Neural crest cell (in vitro differentiated cells): ENCODE measurements around the gene NDUFB1. TPM values are rescaled to one million over a fixed set of nuclear protein-coding genes. Genes with fewer than 3 reads are reported as not detected.

Experiments
- DNase-seq: peaks from one replicate; pipeline ENCODE4 v3.0.0; 2021; ENCODE audit warnings: low read depth, mixed read lengths, low spot score
- H3K27ac Mint-ChIP-seq: one replicate; pipeline ENCODE4 v1.8.0; 2021; ENCODE audit warnings: mild to moderate bottlenecking, mixed read lengths; ENCODE audit not compliant: unreplicated experiment
- H3K27me3 Mint-ChIP-seq: 2 replicates; pipeline ENCODE4 v1.8.0; 2021; ENCODE audit warnings: low read depth, mild to moderate bottlenecking, mixed read lengths
- H3K36me3 Mint-ChIP-seq: 2 replicates; pipeline ENCODE4 v1.8.0; 2021; ENCODE audit warnings: low read depth, mild to moderate bottlenecking, mixed read lengths
- H3K4me1 Mint-ChIP-seq: 2 replicates; pipeline ENCODE4 v1.8.0; 2021; ENCODE audit warnings: mixed read lengths
- H3K4me3 Mint-ChIP-seq: one replicate; pipeline ENCODE4 v1.8.0; 2021; ENCODE audit warnings: mild to moderate bottlenecking, mixed read lengths
- H3K9me3 Mint-ChIP-seq: 2 replicates; pipeline ENCODE4 v1.8.0; 2021; ENCODE audit warnings: mixed read lengths
- total RNA-seq: library from RNA; stranded (reverse); gene quantifications from 2 replicates; pipeline ENCODE4 v1.2.1, GENCODE V29; 2021
- TF ChIP-seq, protein P1 (sequence below): fragments of 200-600 bp; sonication (generic); conservative IDR thresholded peaks from 2 replicates; pipeline ENCODE4 v1.5.0; 2021; ENCODE audit warnings: antibody characterized with exemption, mild to moderate bottlenecking

NDUFB1 gene
- total RNA-seq, 1 donor from 2014 or later: 117 TPM

DNA sequence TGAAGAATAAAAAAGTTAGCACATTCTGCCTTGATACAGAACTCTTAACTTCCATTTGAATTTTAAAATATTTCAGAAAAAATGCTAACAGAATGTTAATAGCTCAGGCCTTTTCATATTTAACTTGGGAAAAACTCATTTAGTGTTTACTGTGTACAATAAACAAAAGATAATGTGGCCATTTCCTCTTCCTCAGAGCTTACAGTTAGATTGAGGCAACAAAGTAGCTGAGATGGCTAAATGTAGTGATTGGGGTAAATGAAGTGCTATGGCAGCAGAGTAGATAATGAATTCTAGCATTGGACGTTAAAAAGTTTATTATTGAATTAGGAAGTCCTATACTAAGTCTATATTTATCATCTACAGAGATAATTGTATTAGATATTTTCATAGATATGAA is 12.9 kb upstream of the NDUFB1 start:
- no peaks in the 10 kb centered on the region for H3K4me1 Mint-ChIP-seq

DNA sequence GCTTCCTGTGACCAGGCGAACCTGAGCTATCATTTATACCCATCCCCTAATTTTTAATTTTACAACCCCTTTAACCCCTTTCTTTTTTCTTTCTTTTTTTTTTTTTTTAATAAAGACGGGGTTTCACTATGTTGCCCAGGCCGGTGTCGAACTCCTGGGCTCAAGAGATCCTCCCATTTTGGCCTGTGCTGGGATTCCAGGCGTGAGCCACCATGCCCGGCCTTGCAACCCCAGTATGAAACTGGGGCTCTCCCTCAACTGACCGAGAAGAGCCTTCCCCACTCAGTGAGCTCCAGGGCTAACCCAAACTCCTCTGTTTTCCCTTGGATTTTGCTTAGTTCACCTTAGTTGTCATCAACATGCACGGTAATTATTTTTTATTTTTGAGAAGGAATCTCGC is 1.3 kb upstream of the NDUFB1 start:
- H3K27ac Mint-ChIP-seq: peak overlapping the region; percentile 99
- H3K27me3 Mint-ChIP-seq: no peaks in the 10 kb centered on the region
- peak overlapping the region; percentile 98 for H3K4me3 Mint-ChIP-seq
- H3K9me3 Mint-ChIP-seq: no peaks in the 10 kb centered on the region
- H3K36me3 Mint-ChIP-seq: peaks cover 3% of the 10 kb centered on the region
- no peak for DNase-seq
- TF ChIP-seq, protein P1, sequence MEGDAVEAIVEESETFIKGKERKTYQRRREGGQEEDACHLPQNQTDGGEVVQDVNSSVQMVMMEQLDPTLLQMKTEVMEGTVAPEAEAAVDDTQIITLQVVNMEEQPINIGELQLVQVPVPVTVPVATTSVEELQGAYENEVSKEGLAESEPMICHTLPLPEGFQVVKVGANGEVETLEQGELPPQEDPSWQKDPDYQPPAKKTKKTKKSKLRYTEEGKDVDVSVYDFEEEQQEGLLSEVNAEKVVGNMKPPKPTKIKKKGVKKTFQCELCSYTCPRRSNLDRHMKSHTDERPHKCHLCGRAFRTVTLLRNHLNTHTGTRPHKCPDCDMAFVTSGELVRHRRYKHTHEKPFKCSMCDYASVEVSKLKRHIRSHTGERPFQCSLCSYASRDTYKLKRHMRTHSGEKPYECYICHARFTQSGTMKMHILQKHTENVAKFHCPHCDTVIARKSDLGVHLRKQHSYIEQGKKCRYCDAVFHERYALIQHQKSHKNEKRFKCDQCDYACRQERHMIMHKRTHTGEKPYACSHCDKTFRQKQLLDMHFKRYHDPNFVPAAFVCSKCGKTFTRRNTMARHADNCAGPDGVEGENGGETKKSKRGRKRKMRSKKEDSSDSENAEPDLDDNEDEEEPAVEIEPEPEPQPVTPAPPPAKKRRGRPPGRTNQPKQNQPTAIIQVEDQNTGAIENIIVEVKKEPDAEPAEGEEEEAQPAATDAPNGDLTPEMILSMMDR: no peak
- H3K4me1 Mint-ChIP-seq: peaks cover 25% of the 10 kb centered on the region

More for the DNA sequence above, 12.9 kb upstream of the NDUFB1 start:
- Mint-ChIP-seq H3K27me3 (no peaks in the 10 kb centered on the region), H3K27ac (no peak overlapping the region), H3K36me3 (peaks cover 13% of the 10 kb centered on the region), H3K4me3 (no peak overlapping the region), H3K9me3 (no peaks in the 10 kb centered on the region)
- DNase-seq: no peak
- TF ChIP-seq, protein P1: no peak

DNA sequence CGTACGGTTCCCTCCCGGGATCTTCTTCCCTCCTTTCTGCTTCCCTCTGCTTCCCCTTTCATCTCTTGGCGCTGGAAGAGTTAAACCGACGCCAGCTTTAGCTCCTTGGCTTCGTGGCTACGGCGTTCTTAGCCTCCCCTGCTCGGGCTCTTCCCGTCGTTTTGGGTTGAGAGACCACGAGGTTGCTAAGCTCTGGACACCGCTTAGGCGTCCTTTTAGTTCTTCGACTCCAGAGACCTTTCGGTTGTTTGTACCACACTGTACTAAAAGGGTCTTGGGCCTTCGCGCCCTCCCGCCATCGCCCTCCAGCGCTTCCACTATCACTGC is 808 bp upstream of the NDUFB1 start:
- no peaks in the 10 kb centered on the region for H3K9me3 Mint-ChIP-seq

DNA sequence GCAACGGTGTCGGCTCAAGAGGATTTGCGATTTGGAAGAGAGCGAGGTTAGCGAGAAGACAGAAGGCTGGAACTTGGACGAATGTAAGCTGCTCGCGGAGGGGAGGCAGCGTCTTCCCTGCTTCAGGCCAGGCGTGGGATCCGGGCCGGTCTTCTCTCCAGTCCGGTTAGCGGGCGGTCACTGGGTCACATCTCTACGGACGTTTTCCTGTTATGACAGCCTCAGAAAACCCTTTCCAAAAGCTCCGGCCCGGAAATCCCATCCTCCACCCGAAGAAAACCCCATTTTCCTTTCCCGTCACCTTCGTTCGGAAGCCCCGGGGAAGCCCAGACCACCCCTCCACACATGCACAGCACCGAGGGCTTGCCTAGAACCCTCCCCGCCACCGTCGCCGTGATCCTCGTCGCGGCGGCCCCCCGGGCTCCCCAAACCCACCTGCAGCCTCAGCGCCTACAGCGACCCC is 268 bp downstream of the NDUFB1 start:
- H3K4me3 Mint-ChIP-seq: peak overlapping the region; percentile 98
- H3K27ac Mint-ChIP-seq: peak overlapping the region; percentile 100
- H3K9me3 Mint-ChIP-seq: no peaks in the 10 kb centered on the region
- TF ChIP-seq, protein P1: no peak
- H3K4me1 Mint-ChIP-seq: peaks cover 25% of the 10 kb centered on the region
- peaks cover 3% of the 10 kb centered on the region for H3K36me3 Mint-ChIP-seq
- H3K27me3 Mint-ChIP-seq: no peaks in the 10 kb centered on the region
- peak; percentile 5 for DNase-seq

More for the DNA sequence above, 808 bp upstream of the NDUFB1 start:
- Mint-ChIP-seq H3K36me3 (peaks cover under 1% of the 10 kb centered on the region), H3K4me3 (peak overlapping the region; percentile 98), H3K27ac (peak overlapping the region; percentile 99), H3K27me3 (no peaks in the 10 kb centered on the region), H3K4me1 (peaks cover 25% of the 10 kb centered on the region)
- DNase-seq: no peak
- TF ChIP-seq, protein P1: no peak

DNA sequence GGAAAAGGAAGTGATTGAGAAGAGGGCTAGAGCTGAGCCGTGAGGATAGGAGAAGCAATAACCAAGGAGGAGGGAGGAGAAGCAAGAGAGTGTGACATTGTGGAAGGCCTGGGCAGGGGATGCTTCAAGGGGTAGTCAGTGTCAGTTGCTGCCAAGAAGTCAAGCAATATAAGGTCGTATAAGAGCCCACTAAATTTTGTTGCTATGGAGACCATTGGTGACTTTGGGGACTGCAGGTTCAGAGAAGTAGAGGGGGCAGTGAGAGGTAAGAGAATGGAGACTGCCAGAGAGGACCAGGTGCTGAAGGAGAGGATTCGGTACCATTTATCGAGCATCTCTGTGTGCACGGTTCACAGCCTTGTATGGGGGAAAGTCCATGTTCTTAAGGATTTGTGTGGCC is 12.0 kb downstream of the NDUFB1 start:
- Mint-ChIP-seq H3K27me3 (peaks cover 2% of the 10 kb centered on the region), H3K4me3 (peak overlapping the region; percentile 13), H3K27ac (no peak overlapping the region), H3K4me1 (peaks cover 31% of the 10 kb centered on the region), H3K36me3 (no peaks in the 10 kb centered on the region), H3K9me3 (no peaks in the 10 kb centered on the region)
- TF ChIP-seq, protein P1: no peak
- no peak for DNase-seq
